ENCODE measurements around the gene LGALSL.

LGALSL gene

DNA sequence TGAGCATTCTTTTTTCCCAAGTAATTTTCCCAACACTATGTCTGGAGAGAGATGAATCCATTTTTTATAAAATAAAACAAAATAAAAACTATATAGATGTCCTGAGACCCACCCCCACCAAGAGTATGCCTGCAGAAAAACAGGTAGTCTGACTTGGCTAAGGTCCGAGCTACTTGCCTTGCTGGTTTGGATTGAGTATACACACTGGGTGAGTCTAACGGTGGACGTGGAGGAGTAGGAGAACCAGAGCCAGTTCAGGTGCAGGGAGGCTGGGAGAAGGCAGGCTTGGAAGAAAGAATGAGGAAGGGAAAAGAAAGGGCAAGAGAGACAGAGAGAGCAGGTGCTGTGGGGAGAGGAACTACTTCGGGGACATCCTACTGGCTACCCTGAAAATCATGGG lies 48.9 kb downstream of the LGALSL start:
- no peak overlapping the region for H2BK5ac ChIP-seq (ENCODE audit: low read length)
- no peak overlapping the region for H4K91ac ChIP-seq (ENCODE audit: low read depth, low read length, poor library complexity)
- H2BK15ac ChIP-seq (ENCODE audit: low read length), result no peak overlapping the region
- H2AFZ ChIP-seq (ENCODE audit: low read length), result no peak overlapping the region
- H4K8ac ChIP-seq (ENCODE audit: low read depth, low read length), result no peak overlapping the region
- H3K18ac ChIP-seq (ENCODE audit: low read length), result no peak overlapping the region
- H3K36me3 ChIP-seq (replicated peaks in 1 of 2; ENCODE audit: control insufficient read depth in 2 of 2, insufficient read depth in 2 of 2, low read length in 2 of 2), result no peaks in the 10 kb centered on the region
- no peak for DNase-seq (ENCODE audit: low spot score)
- WGBS, 2 donors (ENCODE audit: extremely low coverage in 2 of 2, insufficient read length in 2 of 2, insufficient replicate concordance in 1 of 2), result no CpG with 5 or more reads among the region's 4 CpGs
- H3K9me3 ChIP-seq (replicated peaks in 1 of 2; ENCODE audit: control insufficient read depth in 2 of 2, insufficient read depth in 1 of 2, low read depth in 1 of 2, low read length in 2 of 2), result no peaks in the 10 kb centered on the region
- no peak overlapping the region for H2BK120ac ChIP-seq (ENCODE audit: low read depth, low read length)
- no peak overlapping the region for H3K27ac ChIP-seq (replicated peaks; ENCODE audit: low read length)
- peaks cover 0 to 8% (median 0%) of the 10 kb centered on the region in 3 experiments for H3K27me3 ChIP-seq (ENCODE audit: control insufficient read depth in 3 of 3, insufficient read depth in 3 of 3, low read depth in 1 of 3, low read length in 3 of 3)
- no peak overlapping the region for H3K4ac ChIP-seq (ENCODE audit: low read length)
- peaks cover 0 to 2% of the 10 kb centered on the region in 2 donors for H3K4me1 ChIP-seq (ENCODE audit: control insufficient read depth in 2 of 2, insufficient read depth in 1 of 2, low read depth in 1 of 2, low read length in 2 of 2)
- H3K14ac ChIP-seq (ENCODE audit: low read length), result no peak overlapping the region
- no peak overlapping the region for H3K23ac ChIP-seq (ENCODE audit: low read depth, low read length, poor library complexity)
- no peaks in the 10 kb centered on the region for H3K79me1 ChIP-seq (ENCODE audit: low read depth, low read length)
- H2AK5ac ChIP-seq (ENCODE audit: low read depth, low read length), result no peak overlapping the region
- no peak overlapping the region for H3K4me2 ChIP-seq (ENCODE audit: insufficient read depth, low read length, poor library complexity, severe bottlenecking)
- no peak overlapping the region for H2BK12ac ChIP-seq (ENCODE audit: low read length)
- H3K4me3 ChIP-seq (ENCODE audit: low read length in 2 of 2), result no peak overlapping the region
- no peak overlapping the region for H3K9ac ChIP-seq (ENCODE audit: low read depth, low read length, poor library complexity)

DNA sequence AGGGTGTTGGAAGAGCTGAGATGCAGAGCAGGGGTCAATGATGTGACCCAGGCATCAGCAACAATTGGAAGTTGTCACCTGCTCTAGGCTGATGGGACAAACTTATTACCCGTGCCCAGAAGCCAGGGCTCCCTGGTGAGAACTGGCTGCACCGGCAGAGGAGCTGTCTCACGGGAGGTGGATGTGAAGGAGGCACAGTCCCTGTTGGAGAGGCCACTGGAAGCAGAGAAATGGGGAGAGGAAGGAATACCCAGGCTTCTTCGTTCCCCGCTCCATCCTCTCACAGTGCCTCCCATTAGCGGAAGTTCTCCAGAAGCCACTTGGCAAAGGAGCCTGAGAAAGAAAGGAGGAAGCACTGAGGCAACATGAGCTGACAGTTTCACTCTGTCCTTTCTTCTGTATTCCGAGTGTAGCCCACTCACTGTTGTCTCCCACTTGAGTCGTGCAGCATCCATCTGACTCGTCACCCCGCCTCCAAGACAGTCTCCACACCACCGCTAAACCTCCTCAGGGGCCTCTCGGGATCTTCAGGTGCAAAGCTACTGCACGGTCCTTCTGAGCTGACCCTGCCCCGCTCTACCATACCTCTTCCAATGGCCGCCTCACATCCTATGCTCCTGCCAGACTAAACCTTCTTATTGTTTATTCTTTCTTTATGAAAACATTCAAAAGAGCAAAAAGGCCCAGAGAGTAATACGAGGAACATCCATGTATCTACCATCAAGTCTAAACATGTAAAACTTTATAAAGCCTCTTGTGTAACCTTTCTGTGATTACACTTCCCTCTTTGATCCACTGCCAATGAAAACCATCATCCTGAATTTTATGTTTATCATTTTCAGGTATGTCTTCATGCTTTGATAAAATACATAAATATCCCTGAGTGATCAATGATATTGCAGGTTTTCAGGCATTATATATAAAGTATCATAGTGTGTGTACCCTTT lies 51.1 kb downstream of the LGALSL start:
- no CpG with 5 or more reads among the region's 16 CpGs for WGBS, 2 donors (ENCODE audit: extremely low coverage in 2 of 2, insufficient read length in 2 of 2, insufficient replicate concordance in 1 of 2)

DNA sequence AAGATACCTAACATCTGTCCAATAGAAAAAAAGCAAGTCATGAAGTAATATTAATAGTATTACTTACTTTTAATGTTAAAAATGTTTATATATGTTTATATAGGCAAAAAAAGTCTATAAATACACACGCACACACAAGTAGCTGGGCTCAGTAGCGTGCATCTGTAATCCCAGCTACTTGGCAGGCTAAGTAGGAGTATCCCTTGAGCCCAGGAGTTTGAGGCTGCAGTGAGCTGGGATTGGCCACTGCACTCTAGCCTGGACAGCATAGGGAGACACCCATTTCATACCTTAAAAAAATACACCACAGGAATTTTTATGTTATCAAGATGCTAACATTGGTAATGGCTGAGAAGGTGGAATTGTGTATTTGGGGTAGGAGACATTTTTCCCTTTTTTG lies 52.7 kb downstream of the LGALSL start:
- Histone ChIP-seq H2BK5ac (ENCODE audit: low read length) (no peak overlapping the region), H3K9ac (ENCODE audit: low read depth, low read length, poor library complexity) (no peak overlapping the region), H4K8ac (ENCODE audit: low read depth, low read length) (no peak overlapping the region), H3K27me3 (ENCODE audit: control insufficient read depth in 3 of 3, insufficient read depth in 3 of 3, low read depth in 1 of 3, low read length in 3 of 3) (no peaks in the 10 kb centered on the region), H3K14ac (ENCODE audit: low read length) (no peak overlapping the region), H3K4me1 (ENCODE audit: control insufficient read depth in 2 of 2, insufficient read depth in 1 of 2, low read depth in 1 of 2, low read length in 2 of 2) (peaks cover 0 to 2% of the 10 kb centered on the region in 2 donors), H2BK12ac (ENCODE audit: low read length) (no peak overlapping the region), H3K4me2 (ENCODE audit: insufficient read depth, low read length, poor library complexity, severe bottlenecking) (no peak overlapping the region), H3K4ac (ENCODE audit: low read length) (no peak overlapping the region), H2BK15ac (ENCODE audit: low read length) (no peak overlapping the region), H3K4me3 (ENCODE audit: low read length in 2 of 2) (no peak overlapping the region), H3K9me3 (replicated peaks in 1 of 2; ENCODE audit: control insufficient read depth in 2 of 2, insufficient read depth in 1 of 2, low read depth in 1 of 2, low read length in 2 of 2) (no peaks in the 10 kb centered on the region), H3K79me1 (ENCODE audit: low read depth, low read length) (no peaks in the 10 kb centered on the region), H4K91ac (ENCODE audit: low read depth, low read length, poor library complexity) (no peak overlapping the region), H3K18ac (ENCODE audit: low read length) (no peak overlapping the region), H3K36me3 (replicated peaks in 1 of 2; ENCODE audit: control insufficient read depth in 2 of 2, insufficient read depth in 2 of 2, low read length in 2 of 2) (no peaks in the 10 kb centered on the region), H3K23ac (ENCODE audit: low read depth, low read length, poor library complexity) (no peak overlapping the region), H2AFZ (ENCODE audit: low read length) (no peak overlapping the region), H3K27ac (replicated peaks; ENCODE audit: low read length) (no peak overlapping the region), H2BK120ac (ENCODE audit: low read depth, low read length) (no peak overlapping the region), H2AK5ac (ENCODE audit: low read depth, low read length) (no peak overlapping the region)
- no peak for DNase-seq (ENCODE audit: low spot score)
- no CpG with 5 or more reads among the region's 2 CpGs for WGBS, 2 donors (ENCODE audit: extremely low coverage in 2 of 2, insufficient read length in 2 of 2, insufficient replicate concordance in 1 of 2)

More for the DNA sequence above, 51.1 kb downstream of the LGALSL start:
- H2AK5ac ChIP-seq (ENCODE audit: low read depth, low read length), result no peak overlapping the region
- H3K14ac ChIP-seq (ENCODE audit: low read length), result no peak overlapping the region
- peaks cover 0 to 2% of the 10 kb centered on the region in 2 donors for H3K4me1 ChIP-seq (ENCODE audit: control insufficient read depth in 2 of 2, insufficient read depth in 1 of 2, low read depth in 1 of 2, low read length in 2 of 2)
- H3K27me3 ChIP-seq (ENCODE audit: control insufficient read depth in 3 of 3, insufficient read depth in 3 of 3, low read depth in 1 of 3, low read length in 3 of 3), result peaks cover 0 to 4% (median 0%) of the 10 kb centered on the region in 3 experiments
- H3K18ac ChIP-seq (ENCODE audit: low read length), result no peak overlapping the region
- H3K36me3 ChIP-seq (replicated peaks in 1 of 2; ENCODE audit: control insufficient read depth in 2 of 2, insufficient read depth in 2 of 2, low read length in 2 of 2), result no peaks in the 10 kb centered on the region
- no peak overlapping the region for H2BK5ac ChIP-seq (ENCODE audit: low read length)
- no peak overlapping the region for H3K27ac ChIP-seq (replicated peaks; ENCODE audit: low read length)
- H3K4ac ChIP-seq (ENCODE audit: low read length), result no peak overlapping the region
- no peak overlapping the region for H3K4me3 ChIP-seq (ENCODE audit: low read length in 2 of 2)
- no peak overlapping the region for H2AFZ ChIP-seq (ENCODE audit: low read length)
- H3K4me2 ChIP-seq (ENCODE audit: insufficient read depth, low read length, poor library complexity, severe bottlenecking), result no peak overlapping the region
- no peak overlapping the region for H2BK12ac ChIP-seq (ENCODE audit: low read length)
- H3K79me1 ChIP-seq (ENCODE audit: low read depth, low read length), result no peaks in the 10 kb centered on the region
- no peak overlapping the region for H3K23ac ChIP-seq (ENCODE audit: low read depth, low read length, poor library complexity)
- no peak overlapping the region for H4K91ac ChIP-seq (ENCODE audit: low read depth, low read length, poor library complexity)
- no peak overlapping the region for H4K8ac ChIP-seq (ENCODE audit: low read depth, low read length)
- DNase-seq (ENCODE audit: low spot score), result no peak
- no peaks in the 10 kb centered on the region for H3K9me3 ChIP-seq (replicated peaks in 1 of 2; ENCODE audit: control insufficient read depth in 2 of 2, insufficient read depth in 1 of 2, low read depth in 1 of 2, low read length in 2 of 2)
- no peak overlapping the region for H2BK15ac ChIP-seq (ENCODE audit: low read length)
- H3K9ac ChIP-seq (ENCODE audit: low read depth, low read length, poor library complexity), result no peak overlapping the region
- no peak overlapping the region for H2BK120ac ChIP-seq (ENCODE audit: low read depth, low read length)
